NCI-H1436 treated with DMSO at 0.1 percent for 48 hours (cell line): ENCODE measurements around the gene DCAF17.
A peak's percentile ranks its signal among the peaks of the same experiment; 100 is the strongest.

Experiments
- DNase-seq: peaks from one replicate; lab custom pipeline; 2025; lab: John Stamatoyannopoulos, UW

The DCAF17 gene, protein sequence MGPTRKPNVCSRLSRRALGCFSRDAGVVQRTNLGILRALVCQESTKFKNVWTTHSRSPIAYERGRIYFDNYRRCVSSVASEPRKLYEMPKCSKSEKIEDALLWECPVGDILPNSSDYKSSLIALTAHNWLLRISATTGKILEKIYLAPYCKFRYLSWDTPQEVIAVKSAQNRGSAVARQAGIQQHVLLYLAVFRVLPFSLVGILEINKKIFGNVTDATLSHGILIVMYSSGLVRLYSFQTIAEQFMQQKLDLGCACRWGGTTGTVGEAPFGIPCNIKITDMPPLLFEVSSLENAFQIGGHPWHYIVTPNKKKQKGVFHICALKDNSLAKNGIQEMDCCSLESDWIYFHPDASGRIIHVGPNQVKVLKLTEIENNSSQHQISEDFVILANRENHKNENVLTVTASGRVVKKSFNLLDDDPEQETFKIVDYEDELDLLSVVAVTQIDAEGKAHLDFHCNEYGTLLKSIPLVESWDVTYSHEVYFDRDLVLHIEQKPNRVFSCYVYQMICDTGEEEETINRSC

GRCh38 chr2:171434013-171434989 lies at the start of gene DCAF17:
DCAF17 (plus strand) TSS chr2:171434226; CDS start chr2:171434578, 352 bp downstream.
- peak; percentile 74 for DNase-seq

DNA sequence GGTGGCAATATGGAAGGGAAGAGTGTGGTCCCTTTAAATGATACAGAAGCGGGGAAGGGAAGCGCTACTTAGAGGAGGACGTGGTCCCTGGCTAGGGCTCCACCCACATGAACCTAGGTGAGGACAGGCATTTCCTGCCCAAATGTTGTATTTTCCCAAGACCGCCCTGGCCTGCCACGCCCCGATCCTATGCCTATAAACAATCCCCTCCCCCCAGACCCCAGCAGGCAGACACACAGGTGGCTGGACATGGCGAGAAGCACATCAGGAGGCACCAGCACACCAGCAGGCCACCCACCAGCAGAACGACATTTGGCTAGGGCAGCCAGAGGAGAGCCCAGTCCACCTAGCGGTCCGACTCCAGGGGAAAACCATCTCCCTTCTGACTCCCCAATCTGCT lies 47.4 kb upstream of the DCAF17 start:
- DNase-seq = no peak

GRCh38 chr2:171387052-171387451 lies 47.0 kb upstream of the DCAF17 start:
- no peak for DNase-seq

DNA sequence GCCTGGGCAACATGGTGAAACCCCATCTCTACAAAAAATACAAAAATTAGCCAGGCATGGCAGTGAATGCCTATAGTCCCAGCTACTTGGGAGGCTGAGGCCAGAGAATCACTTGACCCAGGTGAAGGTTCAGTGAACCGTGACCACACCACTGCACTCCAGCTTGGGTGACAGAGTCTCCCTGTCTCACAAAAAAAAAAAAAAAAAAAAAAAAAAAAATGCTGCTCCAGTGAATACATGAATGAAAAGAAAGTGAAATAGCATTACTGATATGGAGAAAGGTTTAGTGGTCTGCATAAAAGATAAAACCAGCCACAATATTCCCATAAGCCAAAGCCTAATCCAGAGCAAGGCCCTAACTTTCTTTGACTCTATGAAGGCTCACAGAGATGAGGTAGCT lies 44.7 kb upstream of the DCAF17 start:
- DNase-seq = no peak

DNA sequence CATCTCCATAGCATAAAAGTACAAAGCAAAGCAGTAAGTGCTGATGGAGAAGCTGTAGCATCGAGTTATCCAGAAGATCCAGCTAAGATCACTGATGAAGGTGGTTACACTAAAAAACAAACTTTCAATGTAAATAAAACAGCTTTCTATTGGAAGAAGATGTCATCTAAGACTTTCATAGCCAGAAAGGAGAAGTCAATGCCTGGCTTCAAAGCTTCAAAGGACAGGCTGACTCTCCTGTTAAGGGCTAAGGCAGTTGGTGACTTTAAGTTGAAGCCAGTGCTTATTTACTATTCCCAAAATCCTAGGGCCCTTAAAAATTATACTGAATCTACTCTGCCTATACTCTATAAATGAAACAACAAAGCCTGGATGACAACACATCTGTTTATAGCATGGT lies 44.2 kb upstream of the DCAF17 start:
- no peak for DNase-seq

DNA sequence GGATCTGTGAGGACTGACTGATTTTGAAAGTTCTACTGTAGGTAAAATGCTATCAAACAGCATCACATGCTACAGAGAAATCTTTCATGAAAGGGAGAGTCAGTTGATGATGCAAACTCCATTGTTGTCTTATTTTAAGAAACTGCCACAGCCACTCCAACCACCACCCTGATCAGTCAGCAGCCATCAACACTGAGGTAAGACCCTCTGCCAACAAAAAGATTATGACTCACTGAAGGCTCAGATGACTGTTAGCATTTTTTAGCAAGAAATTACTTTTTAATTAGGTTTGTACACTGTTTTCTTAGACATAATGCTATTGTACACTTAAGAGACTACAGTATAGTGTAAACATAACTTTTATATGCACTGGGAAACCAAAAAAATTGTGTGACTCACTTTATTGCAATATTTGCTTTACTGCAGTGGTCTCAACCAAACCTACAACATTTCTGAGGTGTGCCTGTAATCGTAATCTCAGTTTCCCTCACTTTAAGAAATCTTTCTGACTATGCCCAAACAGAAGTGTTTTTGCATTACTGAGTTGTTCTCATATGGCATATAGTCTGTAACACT lies 43.0 kb upstream of the DCAF17 start:
- DNase-seq = no peak

DNA sequence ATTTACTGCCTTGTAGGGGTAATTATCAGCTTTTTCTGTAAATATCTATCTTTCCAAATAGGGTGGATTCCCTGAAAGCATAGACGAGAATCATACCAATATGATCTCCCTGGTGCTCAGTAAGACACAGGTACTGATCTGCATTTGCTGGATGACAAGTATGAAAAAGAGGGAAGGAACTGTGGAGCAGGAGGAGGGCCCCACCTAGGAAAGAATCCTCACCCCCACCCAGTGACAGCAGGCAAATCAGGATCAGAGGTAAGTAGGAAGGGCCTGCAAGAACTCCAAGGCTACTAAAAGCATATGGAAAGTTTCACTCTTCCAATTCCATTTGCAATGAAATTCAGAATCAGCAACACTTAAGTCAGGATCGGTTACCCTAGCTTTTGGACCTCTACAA lies 42.5 kb upstream of the DCAF17 start:
- DNase-seq = no peak

DNA sequence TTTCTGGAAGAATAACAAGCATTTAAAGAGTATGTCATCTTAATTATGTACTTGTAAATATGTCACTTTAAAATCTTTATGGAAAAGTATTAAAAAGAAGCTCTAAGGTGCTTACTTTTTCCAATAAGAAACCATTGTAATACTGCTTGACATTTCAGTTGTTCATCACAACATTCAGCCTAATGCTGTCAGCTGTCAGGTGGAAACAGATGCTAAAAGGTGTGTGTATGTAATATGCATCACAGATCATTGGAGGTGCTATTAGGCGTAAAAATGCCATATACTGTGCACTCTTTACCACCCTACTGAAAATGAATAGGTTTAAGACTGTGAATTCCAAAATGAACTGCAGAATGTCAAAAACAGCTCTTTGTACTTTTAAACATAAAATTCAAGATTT lies 40.5 kb upstream of the DCAF17 start:
- DNase-seq = no peak

GRCh38 chr2:171394164-171394740 lies 39.8 kb upstream of the DCAF17 start:
- no peak for DNase-seq

- no peak for DNase-seq
These were observed 34.7 kb upstream of the DCAF17 start for GRCh38 chr2:171399292-171399691.

GRCh38 chr2:171400395-171400794 lies 33.6 kb upstream of the DCAF17 start:
- DNase-seq = no peak

GRCh38 chr2:171401947-171402346 lies 32.1 kb upstream of the DCAF17 start:
- no peak for DNase-seq

- DNase-seq = no peak
These were observed 31.0 kb upstream of the DCAF17 start for GRCh38 chr2:171402906-171403580.

GRCh38 chr2:171404261-171404660 lies 29.8 kb upstream of the DCAF17 start:
- DNase-seq = no peak

GRCh38 chr2:171404719-171405118 lies 29.3 kb upstream of the DCAF17 start:
- no peak for DNase-seq

DNA sequence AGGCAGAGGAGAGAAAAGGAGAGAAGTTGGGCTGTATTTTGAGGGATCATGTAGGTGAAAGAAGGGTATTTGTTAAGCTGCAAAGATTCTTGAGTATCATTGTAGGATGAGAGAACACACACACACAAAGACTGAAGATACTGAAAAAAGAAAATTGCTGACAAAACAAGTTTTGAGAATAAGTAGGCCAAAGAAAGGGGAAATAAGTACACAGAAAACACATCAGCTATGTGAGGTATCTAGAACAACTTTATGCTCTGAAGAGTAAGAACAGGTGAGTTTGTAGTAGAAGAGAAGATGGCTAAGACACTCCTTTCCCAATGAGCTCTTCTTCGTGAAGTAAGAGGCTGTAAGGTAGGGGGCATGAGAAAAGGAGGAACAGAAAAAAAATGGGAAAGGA lies 28.5 kb upstream of the DCAF17 start:
- DNase-seq = no peak

DNA sequence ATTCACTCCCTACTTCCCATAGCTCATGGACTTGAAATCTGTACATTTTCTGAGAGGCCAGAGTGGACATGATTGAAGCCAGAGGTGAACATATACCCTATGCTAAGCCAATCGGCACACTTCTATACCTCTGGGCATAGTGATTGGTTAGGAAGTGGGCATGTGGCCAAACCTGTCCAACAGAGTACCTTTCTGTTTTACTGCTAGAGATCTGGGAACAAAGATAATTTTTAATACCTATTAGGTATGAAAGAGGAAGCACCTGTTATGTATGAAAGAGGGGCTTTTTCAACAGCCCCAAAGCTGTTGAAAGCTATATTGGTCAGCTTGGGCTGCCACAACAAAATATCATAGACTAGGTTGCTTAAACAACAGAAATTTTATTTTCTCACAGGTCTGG lies 28.0 kb upstream of the DCAF17 start:
- no peak for DNase-seq

DNA sequence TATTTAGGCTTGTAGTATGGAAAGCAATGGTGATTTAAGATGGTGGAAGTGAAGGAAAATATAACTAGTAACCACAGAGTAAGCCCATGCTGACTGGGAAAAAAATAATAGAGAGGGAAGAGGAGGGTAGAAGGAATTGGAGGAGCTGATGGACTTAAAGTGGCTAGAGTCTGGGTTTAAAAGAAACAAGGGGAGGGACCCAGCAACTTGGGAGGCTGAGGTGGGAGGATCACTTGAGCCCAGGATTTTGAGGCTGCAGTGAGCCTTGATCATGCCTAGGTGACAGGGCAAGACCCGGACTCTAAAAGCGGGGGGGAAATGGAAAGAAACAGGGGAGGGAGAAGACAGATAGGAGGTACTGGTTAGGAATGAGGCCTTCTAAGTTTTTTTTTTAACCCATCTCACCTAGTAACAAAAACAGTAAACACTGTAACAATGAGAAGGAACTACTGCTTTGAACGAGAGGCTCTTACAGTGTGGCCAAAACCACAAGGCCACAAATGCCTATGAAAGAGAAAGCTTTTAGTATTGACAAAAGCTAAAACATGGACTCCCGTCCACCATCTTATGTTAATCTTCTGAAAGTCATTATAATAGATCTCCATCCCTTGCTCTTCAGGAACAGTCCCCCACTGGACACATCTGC lies 26.9 kb upstream of the DCAF17 start:
- no peak for DNase-seq

DNA sequence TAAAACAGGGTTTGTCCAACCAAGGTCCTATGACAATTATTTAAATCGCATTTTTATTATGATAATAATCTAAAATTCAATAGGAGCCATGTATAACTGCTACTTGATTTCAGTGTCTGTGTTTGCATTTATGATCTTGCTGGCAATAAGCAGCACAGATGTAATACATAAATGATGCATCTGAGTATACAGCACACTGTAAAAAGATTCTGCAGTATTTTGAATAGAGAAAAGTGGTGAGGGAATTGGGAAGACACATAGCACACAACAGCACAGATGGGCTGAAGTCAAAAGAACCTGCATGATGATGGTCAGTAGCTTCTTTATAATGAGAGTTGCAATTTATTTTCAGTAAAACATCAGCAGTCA lies 26.4 kb upstream of the DCAF17 start:
- no peak for DNase-seq

- DNase-seq = no peak
These were observed 24.5 kb upstream of the DCAF17 start for GRCh38 chr2:171409436-171409971.

DNA sequence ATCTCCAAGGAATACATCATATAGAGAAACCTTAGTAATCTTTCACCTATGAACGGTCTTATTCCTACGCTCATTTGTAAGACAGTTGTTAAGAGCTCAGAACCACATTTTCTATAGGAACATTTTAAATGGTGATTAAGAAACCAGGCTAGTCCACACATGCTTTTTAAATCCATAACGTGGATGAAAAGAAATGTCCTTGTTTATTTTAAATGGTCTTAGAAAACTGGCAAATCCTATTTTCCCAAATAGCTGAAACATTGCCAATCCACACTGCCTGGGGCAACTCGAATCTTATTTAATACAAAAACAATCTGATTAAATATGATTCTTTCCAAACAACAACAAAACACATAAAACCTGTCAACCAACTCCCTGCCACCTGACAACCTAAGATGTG lies 23.9 kb upstream of the DCAF17 start:
- DNase-seq = no peak
